Fibroblast of skin of left biceps (primary cell): ENCODE measurements around the gene MYO1D.
"Not testable (repeated sequence)": the region's sequence is repeated elsewhere in the genome, so short reads cannot be mapped to it uniquely, and the experiment has no call there.

Experiments
- DNase-seq, 2 experiments: peaks; one replicate each; pipeline ENCODE4 v3.0.0-alpha.2; 2013; ENCODE audit warnings: low read depth in 2 of 2

Gene MYO1D

GRCh38 chr17:32876417-32877163, at the start of gene MYO1D:
Gene MYO1D, minus strand, starts transcription at chr17:32877124. Its CDS starts 252 bp downstream, at chr17:32876872.
- no peak for DNase-seq

GRCh38 chr17:32926183-32926582, 49.3 kb upstream of the MYO1D start:
- no peak for DNase-seq

GRCh38 chr17:32923905-32924304, 47.0 kb upstream of the MYO1D start:
- DNase-seq: not testable (repeated sequence)

- DNase-seq: no peak
Measured at GRCh38 chr17:32921017-32921416, 44.1 kb upstream of the MYO1D start.

- no peak for DNase-seq
Measured at GRCh38 chr17:32920293-32920692, 43.4 kb upstream of the MYO1D start.

- not testable (repeated sequence) for DNase-seq
Measured at GRCh38 chr17:32919876-32920275, 43.0 kb upstream of the MYO1D start.

GRCh38 chr17:32917842-32918241, 40.9 kb upstream of the MYO1D start:
- no peak for DNase-seq

GRCh38 chr17:32917081-32917480, 40.2 kb upstream of the MYO1D start:
- no peak for DNase-seq

- DNase-seq: no peak
Measured at GRCh38 chr17:32916134-32916533, 39.2 kb upstream of the MYO1D start.

- DNase-seq: no peak
Measured at GRCh38 chr17:32915245-32915644, 38.3 kb upstream of the MYO1D start.

- no peak for DNase-seq
Measured at GRCh38 chr17:32914181-32914580, 37.3 kb upstream of the MYO1D start.

GRCh38 chr17:32913593-32913992, 36.7 kb upstream of the MYO1D start:
- DNase-seq: no peak

GRCh38 chr17:32912218-32912897, 35.4 kb upstream of the MYO1D start:
- DNase-seq: no peak

GRCh38 chr17:32910769-32911168, 33.8 kb upstream of the MYO1D start:
- no peak for DNase-seq

- DNase-seq: peak; percentile 47 to 52
Measured at GRCh38 chr17:32909787-32910369, 33.0 kb upstream of the MYO1D start.

- DNase-seq: no peak
Measured at GRCh38 chr17:32907583-32907982, 30.7 kb upstream of the MYO1D start.

GRCh38 chr17:32904891-32905290, 28.0 kb upstream of the MYO1D start:
- no peak for DNase-seq

- no peak for DNase-seq
Measured at GRCh38 chr17:32903774-32904673, 27.1 kb upstream of the MYO1D start.

GRCh38 chr17:32901743-32902142, 24.8 kb upstream of the MYO1D start:
- no peak for DNase-seq

GRCh38 chr17:32899236-32900013, 22.5 kb upstream of the MYO1D start:
- no peak for DNase-seq

GRCh38 chr17:32896647-32897258, 19.8 kb upstream of the MYO1D start:
- no peak for DNase-seq
